Neural cell (in vitro differentiated cells): ENCODE measurements around the gene ANKRD60. TPM values are rescaled to one million over a fixed set of nuclear protein-coding genes. Genes with fewer than 3 reads are reported as not detected.

Experiments used
- H2AFZ ChIP-seq: fragments of 200-600, 300-800 bp; sonication (generic), shearing (Covaris generic); 2 replicates; pipeline ENCODE4 v1.6.0; 2014; ENCODE audit warnings: low read depth, mild to moderate bottlenecking, antibody characterized with exemption, low read length, moderate library complexity
- H3F3A ChIP-seq: fragments of 200-600 bp; shearing (Covaris generic); 2 replicates; pipeline ENCODE4 v1.6.1; 2016; ENCODE audit warnings: mild to moderate bottlenecking, moderate library complexity, mixed read lengths, antibody characterized with exemption, low read length; ENCODE audit not compliant: insufficient read depth, poor library complexity, severe bottlenecking
- H3K27ac ChIP-seq: fragments of 200-600, 300-800 bp; sonication (generic), shearing (Covaris generic); 2 replicates; pipeline ENCODE4 v1.5.1; 2014; ENCODE audit warnings: mild to moderate bottlenecking, low read length, moderate library complexity
- H3K27me3 ChIP-seq: fragments of 300-800, 200-600 bp; sonication (generic), shearing (Covaris generic); 2 replicates; pipeline ENCODE4 v1.6.0; 2014; ENCODE audit warnings: mild to moderate bottlenecking, low read depth, low read length, moderate library complexity; ENCODE audit not compliant: insufficient read depth
- H3K36me3 ChIP-seq: fragments of 300-800, 200-600 bp; sonication (generic), shearing (Covaris generic); 2 replicates; pipeline ENCODE4 v1.5.1; 2014; ENCODE audit warnings: mild to moderate bottlenecking, antibody characterized with exemption, low read length, moderate library complexity; ENCODE audit not compliant: insufficient read depth
- H3K4me2 ChIP-seq: fragments of 300-800, 200-600 bp; sonication (generic), shearing (Covaris generic); 2 replicates; pipeline ENCODE4 v1.6.0; 2014; ENCODE audit warnings: mild to moderate bottlenecking, low read length
- H3K4me3 ChIP-seq: fragments of 300-800, 200-600 bp; sonication (generic), shearing (Covaris generic); 2 replicates; pipeline ENCODE4 v1.5.1; 2014; ENCODE audit warnings: mild to moderate bottlenecking, low read length, moderate library complexity
- H3K79me2 ChIP-seq: fragments of 200-600 bp; shearing (Covaris generic); replicated peaks from 2 replicates; pipeline ENCODE4 v1.6.0; 2014; ENCODE audit warnings: mild to moderate bottlenecking, low read length, moderate library complexity; ENCODE audit not compliant: insufficient read depth
- H3K9ac ChIP-seq: fragments of 300-800, 200-600 bp; sonication (generic), shearing (Covaris generic); 2 replicates; pipeline ENCODE4 v1.6.1; 2016; ENCODE audit warnings: mild to moderate bottlenecking, low read length, mixed read lengths
- H3K9me2 ChIP-seq: fragments of 200-600 bp; shearing (Covaris generic); 2 replicates; pipeline ENCODE4 v1.6.1; 2016; ENCODE audit warnings: mild to moderate bottlenecking, low read length, mixed read lengths; ENCODE audit not compliant: insufficient read depth
- H3K9me3 ChIP-seq: fragments of 200-600, 300-800 bp; sonication (generic), shearing (Covaris generic); 2 replicates; pipeline ENCODE4 v1.6.1; 2016; ENCODE audit warnings: mild to moderate bottlenecking, mixed run types, low read length, moderate library complexity, mixed read lengths
- H4K20me1 ChIP-seq: fragments of 200-600 bp; shearing (Covaris generic); 2 replicates; pipeline ENCODE4 v1.6.1; 2016; ENCODE audit warnings: mild to moderate bottlenecking, mixed run types; ENCODE audit not compliant: insufficient read depth
- EP300 ChIP-seq: fragments of 450-650 bp; conservative IDR thresholded peaks from 2 replicates; pipeline ENCODE4 v1.6.1; 2014; ENCODE audit warnings: antibody characterized with exemption, mild to moderate bottlenecking, moderate library complexity; ENCODE audit not compliant: poor library complexity, severe bottlenecking
- EZH2 ChIP-seq: fragments of 200-600, 300-800 bp; shearing (Covaris generic), sonication (generic); IDR thresholded peaks from 2 replicates; pipeline ENCODE4 v1.6.1; 2014; ENCODE audit warnings: antibody characterized with exemption, low read length, borderline replicate concordance, mild to moderate bottlenecking; ENCODE audit not compliant: insufficient read depth, poor library complexity, severe bottlenecking
- MXI1 ChIP-seq: fragments of 450-650 bp; conservative IDR thresholded peaks from 2 replicates; pipeline ENCODE4 v1.6.1; 2014; ENCODE audit warnings: antibody characterized with exemption, mild to moderate bottlenecking; ENCODE audit not compliant: poor library complexity, severe bottlenecking
- POLR2AphosphoS5 ChIP-seq: IDR thresholded peaks from 2 replicates; pipeline ENCODE4 v1.6.1; 2012
- RAD21 ChIP-seq: fragments of 450-650 bp; conservative IDR thresholded peaks from 2 replicates; pipeline ENCODE4 v1.6.1; 2014; ENCODE audit warnings: antibody characterized with exemption, mild to moderate bottlenecking, moderate library complexity
- SMC3 ChIP-seq: fragments of 450-650 bp; conservative IDR thresholded peaks from 2 replicates; pipeline ENCODE4 v1.6.1; 2014; ENCODE audit warnings: antibody characterized with exemption, mild to moderate bottlenecking, moderate library complexity; ENCODE audit not compliant: poor library complexity
- TAF1 ChIP-seq: IDR thresholded peaks from 2 replicates; pipeline ENCODE4 v1.6.1; 2012; ENCODE audit warnings: low read depth
- polyA plus RNA-seq: library from polyadenylated mRNA; depleted of rRNA; stranded (reverse); fragments of >200 nt; gene quantifications from 2 replicates; pipeline ENCODE4 v1.2.3, GENCODE V29; 2014
- TF ChIP-seq, protein P1 (sequence below): fragments of 450-650 bp; IDR thresholded peaks from 2 replicates; pipeline ENCODE4 v1.5.1; 2014; ENCODE audit warnings: antibody characterized with exemption, mild to moderate bottlenecking, moderate library complexity; ENCODE audit not compliant: poor library complexity, severe bottlenecking
- TF ChIP-seq, protein P2 (sequence below): IDR thresholded peaks from 2 replicates; pipeline ENCODE4 v1.6.1; 2012; ENCODE audit warnings: borderline replicate concordance

Gene ANKRD60
- polyA plus RNA-seq, 1 donor from 2014 or later = not detected

DNA sequence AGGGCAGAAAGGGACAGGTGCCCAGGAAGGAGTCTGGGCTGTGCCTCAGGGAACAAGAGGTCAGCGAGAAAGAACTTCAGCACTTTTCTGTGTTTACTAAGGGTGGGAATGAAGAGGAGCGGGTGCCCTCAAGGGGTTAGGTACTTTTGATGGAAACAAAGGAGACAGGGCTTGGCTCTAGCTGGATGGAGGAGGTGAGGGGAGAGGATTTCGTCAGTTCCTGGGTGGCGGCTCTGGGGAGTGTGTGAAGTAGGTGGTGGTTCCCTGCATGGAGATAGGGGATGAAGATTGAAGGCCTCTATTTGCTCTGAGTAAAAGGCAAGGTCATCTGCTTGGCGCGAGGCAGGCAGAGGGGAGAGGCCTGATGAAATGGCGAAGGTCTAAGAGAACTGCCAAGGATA, 40.0 kb upstream of the ANKRD60 start:
- no peak overlapping the region for H3K9ac ChIP-seq
- H3K27ac ChIP-seq = no peak overlapping the region
- TF ChIP-seq, protein P1, sequence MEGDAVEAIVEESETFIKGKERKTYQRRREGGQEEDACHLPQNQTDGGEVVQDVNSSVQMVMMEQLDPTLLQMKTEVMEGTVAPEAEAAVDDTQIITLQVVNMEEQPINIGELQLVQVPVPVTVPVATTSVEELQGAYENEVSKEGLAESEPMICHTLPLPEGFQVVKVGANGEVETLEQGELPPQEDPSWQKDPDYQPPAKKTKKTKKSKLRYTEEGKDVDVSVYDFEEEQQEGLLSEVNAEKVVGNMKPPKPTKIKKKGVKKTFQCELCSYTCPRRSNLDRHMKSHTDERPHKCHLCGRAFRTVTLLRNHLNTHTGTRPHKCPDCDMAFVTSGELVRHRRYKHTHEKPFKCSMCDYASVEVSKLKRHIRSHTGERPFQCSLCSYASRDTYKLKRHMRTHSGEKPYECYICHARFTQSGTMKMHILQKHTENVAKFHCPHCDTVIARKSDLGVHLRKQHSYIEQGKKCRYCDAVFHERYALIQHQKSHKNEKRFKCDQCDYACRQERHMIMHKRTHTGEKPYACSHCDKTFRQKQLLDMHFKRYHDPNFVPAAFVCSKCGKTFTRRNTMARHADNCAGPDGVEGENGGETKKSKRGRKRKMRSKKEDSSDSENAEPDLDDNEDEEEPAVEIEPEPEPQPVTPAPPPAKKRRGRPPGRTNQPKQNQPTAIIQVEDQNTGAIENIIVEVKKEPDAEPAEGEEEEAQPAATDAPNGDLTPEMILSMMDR = no peak
- TF ChIP-seq MXI1 (no peak), EZH2 (no peak), TAF1 (no peak), POLR2AphosphoS5 (no peak), RAD21 (no peak), SMC3 (no peak), EP300 (no peak)
- TF ChIP-seq, protein P2, sequence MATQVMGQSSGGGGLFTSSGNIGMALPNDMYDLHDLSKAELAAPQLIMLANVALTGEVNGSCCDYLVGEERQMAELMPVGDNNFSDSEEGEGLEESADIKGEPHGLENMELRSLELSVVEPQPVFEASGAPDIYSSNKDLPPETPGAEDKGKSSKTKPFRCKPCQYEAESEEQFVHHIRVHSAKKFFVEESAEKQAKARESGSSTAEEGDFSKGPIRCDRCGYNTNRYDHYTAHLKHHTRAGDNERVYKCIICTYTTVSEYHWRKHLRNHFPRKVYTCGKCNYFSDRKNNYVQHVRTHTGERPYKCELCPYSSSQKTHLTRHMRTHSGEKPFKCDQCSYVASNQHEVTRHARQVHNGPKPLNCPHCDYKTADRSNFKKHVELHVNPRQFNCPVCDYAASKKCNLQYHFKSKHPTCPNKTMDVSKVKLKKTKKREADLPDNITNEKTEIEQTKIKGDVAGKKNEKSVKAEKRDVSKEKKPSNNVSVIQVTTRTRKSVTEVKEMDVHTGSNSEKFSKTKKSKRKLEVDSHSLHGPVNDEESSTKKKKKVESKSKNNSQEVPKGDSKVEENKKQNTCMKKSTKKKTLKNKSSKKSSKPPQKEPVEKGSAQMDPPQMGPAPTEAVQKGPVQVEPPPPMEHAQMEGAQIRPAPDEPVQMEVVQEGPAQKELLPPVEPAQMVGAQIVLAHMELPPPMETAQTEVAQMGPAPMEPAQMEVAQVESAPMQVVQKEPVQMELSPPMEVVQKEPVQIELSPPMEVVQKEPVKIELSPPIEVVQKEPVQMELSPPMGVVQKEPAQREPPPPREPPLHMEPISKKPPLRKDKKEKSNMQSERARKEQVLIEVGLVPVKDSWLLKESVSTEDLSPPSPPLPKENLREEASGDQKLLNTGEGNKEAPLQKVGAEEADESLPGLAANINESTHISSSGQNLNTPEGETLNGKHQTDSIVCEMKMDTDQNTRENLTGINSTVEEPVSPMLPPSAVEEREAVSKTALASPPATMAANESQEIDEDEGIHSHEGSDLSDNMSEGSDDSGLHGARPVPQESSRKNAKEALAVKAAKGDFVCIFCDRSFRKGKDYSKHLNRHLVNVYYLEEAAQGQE = no peak
- no peaks in the 10 kb centered on the region for H3K79me2 ChIP-seq
- no peak overlapping the region for H2AFZ ChIP-seq
- no peaks in the 10 kb centered on the region for H3K27me3 ChIP-seq
- H3K4me3 ChIP-seq = no peak overlapping the region
- no peaks in the 10 kb centered on the region for H3F3A ChIP-seq
- H3K9me2 ChIP-seq = no peaks in the 10 kb centered on the region
- H4K20me1 ChIP-seq = no peaks in the 10 kb centered on the region
- no peaks in the 10 kb centered on the region for H3K36me3 ChIP-seq
- no peaks in the 10 kb centered on the region for H3K9me3 ChIP-seq
- H3K4me2 ChIP-seq = no peak overlapping the region

DNA sequence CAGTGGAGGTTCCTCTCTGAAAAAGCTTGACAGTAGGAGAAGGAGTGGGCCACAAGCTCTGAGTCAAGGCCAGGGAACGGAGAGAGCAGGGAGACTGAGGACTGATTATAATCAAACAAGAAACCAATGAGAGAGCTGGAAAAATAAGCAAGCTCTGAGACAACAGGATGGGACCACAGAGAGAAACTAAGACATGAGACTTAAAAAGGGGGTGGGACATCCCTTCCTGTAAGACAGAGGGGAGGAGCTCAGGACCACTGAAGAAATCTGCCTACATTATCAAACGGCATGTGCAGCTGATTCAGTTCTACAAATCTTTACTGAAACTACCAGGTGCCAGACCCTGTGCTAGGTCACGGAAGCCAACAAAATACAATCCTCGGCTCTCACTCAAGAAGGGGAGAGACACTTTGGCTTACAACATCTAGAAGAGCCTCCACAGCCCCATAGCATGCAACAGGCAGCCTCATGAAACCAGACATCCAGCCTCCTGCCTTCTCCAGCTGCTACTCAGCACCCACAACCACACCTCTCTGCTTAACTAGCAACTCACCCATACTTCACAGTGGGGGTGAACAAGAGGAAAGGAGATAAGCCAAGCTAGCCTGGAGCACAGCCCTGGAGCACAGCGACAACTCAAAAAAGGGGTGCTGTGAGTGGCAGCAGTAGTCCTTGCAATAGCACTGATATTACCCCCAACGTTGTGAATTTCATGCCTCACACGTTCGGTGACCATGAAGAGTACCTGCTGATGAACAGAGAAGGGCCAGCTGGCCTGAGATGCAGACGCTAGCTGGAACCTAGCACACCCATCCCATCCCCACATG, 39.1 kb upstream of the ANKRD60 start:
- Histone ChIP-seq H3K9me3 (no peaks in the 10 kb centered on the region), H3K9me2 (no peaks in the 10 kb centered on the region), H2AFZ (no peak overlapping the region), H4K20me1 (no peaks in the 10 kb centered on the region), H3K4me3 (no peak overlapping the region), H3K79me2 (no peaks in the 10 kb centered on the region), H3K27ac (no peak overlapping the region), H3K9ac (no peak overlapping the region), H3F3A (no peaks in the 10 kb centered on the region), H3K4me2 (no peak overlapping the region), H3K27me3 (no peaks in the 10 kb centered on the region), H3K36me3 (no peaks in the 10 kb centered on the region)
- TF ChIP-seq MXI1 = no peak
- TF ChIP-seq POLR2AphosphoS5 = no peak
- no peak for TF ChIP-seq RAD21
- no peak for TF ChIP-seq TAF1
- no peak for TF ChIP-seq EP300
- TF ChIP-seq, protein P2 = no peak
- no peak for TF ChIP-seq SMC3
- TF ChIP-seq EZH2 = no peak
- TF ChIP-seq, protein P1 = no peak
